ENCODE data around the gene ACP4. TPM values are rescaled to one million over a fixed set of nuclear protein-coding genes. Genes with fewer than 3 reads are reported as not detected.

Gene ACP4
- total RNA-seq, 1 experiment from 2014 or later, result not detected

DNA sequence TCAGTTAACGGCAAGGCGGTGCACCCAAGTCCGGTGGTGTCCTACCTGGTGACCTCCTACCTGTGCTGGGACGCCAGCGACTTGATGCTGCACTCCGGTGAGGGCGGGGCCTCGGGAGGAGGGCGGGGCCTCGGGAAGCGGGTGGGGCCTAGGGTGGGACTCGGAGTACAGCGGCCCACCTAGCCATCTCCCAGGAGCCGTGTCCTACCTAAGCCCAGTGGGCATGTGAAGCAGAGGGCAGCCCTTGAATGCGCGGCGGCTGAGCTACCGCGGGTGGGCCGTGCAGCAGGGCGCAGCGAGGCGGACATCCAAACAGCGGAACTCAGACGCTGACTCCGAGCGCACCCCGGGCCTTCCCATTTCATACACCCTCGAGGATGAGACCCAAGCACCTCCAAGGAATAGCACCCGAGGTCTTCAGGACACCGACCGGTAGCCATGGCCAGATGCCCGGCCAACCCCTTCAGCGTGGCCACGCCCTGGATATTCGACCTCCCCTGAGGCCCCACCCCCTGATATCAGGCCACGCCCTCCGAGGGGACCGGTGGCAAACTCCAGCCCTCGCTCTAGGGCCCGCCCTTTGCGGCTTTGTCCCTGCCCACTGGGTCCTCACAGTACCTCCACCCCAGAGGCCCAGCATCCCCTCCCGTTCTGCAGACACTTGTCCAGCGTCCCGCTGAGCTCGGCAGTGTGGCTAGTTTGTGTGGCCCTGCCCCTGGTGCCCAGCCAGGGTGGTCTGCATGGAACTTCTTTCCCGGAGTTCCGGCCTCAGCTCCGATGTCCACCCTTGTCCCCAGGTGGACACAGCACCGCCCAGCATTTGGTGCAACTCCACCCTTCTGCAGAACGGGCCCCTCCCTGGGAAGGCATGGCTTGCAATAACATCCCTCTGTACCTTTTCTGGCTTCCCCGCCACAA, 28.0 kb downstream of the ACP4 start:
- H3K9me3 Mint-ChIP-seq (ENCODE audit: unreplicated experiment), result peaks cover 7% of the 10 kb centered on the region
- H3K4me1 Mint-ChIP-seq (ENCODE audit: low read depth, unreplicated experiment), result peaks cover 15% of the 10 kb centered on the region
- peaks cover 5% of the 10 kb centered on the region for H3K4me1 ChIP-seq
- POLR2A ChIA-PET, result no interaction called here
- peaks cover 2% of the 10 kb centered on the region; the same call in 1 of the 2 replicates for H3K27me3 ChIP-seq (replicated peaks; ENCODE audit: control insufficient read depth, insufficient read depth, low read length)
- H3K4me3 Mint-ChIP-seq (ENCODE audit: unreplicated experiment), result peak overlapping the region; percentile 63
- peak overlapping the region; percentile 16 for H3K4me3 ChIP-seq (ENCODE audit: low read depth, low read length)
- H3K36me3 ChIP-seq (ENCODE audit: control insufficient read depth, insufficient read depth, low read length), result no peaks in the 10 kb centered on the region; the same call in 1 of the 2 replicates
- peak; percentile 75 to 83 for DNase-seq
- CTCF ChIA-PET, result interaction anchor here (0.6 kb wide), 1 partner anchor 307 kb away, joined by 3 read pairs; the partner anchor contains the start of gene JOSD2
- no TSS peak for BruUV-seq (replicated peaks)
- intact Hi-C loops (cut with micrococcal nuclease; ENCODE audit: unreplicated experiment), result no loop called here
- H3K27me3 Mint-ChIP-seq (ENCODE audit: insufficient read depth, unreplicated experiment), result peaks cover 20% of the 10 kb centered on the region
- H3K9me3 ChIP-seq, result no peaks in the 10 kb centered on the region
- H3K27ac Mint-ChIP-seq (ENCODE audit: unreplicated experiment), result no peak overlapping the region
- H3K36me3 Mint-ChIP-seq (ENCODE audit: insufficient read depth, unreplicated experiment), result peaks cover 5% of the 10 kb centered on the region
- TF ChIP-seq, protein P1, sequence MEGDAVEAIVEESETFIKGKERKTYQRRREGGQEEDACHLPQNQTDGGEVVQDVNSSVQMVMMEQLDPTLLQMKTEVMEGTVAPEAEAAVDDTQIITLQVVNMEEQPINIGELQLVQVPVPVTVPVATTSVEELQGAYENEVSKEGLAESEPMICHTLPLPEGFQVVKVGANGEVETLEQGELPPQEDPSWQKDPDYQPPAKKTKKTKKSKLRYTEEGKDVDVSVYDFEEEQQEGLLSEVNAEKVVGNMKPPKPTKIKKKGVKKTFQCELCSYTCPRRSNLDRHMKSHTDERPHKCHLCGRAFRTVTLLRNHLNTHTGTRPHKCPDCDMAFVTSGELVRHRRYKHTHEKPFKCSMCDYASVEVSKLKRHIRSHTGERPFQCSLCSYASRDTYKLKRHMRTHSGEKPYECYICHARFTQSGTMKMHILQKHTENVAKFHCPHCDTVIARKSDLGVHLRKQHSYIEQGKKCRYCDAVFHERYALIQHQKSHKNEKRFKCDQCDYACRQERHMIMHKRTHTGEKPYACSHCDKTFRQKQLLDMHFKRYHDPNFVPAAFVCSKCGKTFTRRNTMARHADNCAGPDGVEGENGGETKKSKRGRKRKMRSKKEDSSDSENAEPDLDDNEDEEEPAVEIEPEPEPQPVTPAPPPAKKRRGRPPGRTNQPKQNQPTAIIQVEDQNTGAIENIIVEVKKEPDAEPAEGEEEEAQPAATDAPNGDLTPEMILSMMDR (IDR thresholded peaks at IDR 0.05; ENCODE audit: insufficient read depth in 1 of 2, low read depth in 1 of 2, low read length in 1 of 2, severe bottlenecking in 1 of 2, unreplicated experiment in 1 of 2), result no peak

DNA sequence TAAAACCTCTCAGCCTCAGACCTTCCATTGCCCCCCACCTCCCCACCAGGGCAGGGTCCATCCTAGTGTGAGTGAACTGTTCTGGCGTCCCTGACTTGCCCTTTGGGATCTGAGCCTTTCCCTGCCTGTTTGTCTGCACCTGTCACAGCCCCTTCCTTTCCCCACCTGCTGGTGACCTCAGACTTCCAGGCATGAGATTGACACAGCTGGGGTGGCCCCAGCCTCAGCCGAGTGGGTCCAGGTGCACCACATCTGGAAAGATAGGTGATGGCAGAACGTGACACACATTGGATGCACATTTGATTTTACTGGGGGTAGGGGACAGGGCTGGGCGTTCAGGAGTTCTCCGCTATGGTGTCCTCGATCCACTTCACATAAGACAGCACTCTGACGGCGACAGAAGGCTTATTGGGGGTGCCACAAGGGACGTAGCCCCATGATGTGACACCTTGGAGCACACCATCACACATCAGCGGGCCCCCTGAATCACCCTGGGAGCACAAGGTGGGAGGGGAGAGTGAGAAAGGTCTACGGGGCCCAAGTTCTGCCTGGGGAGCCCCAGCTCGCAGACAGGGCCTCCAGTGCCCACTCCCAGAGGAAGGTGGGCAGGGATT, 28.8 kb downstream of the ACP4 start:
- BruUV-seq (replicated peaks), result no TSS peak
- POLR2A ChIA-PET, result no interaction called here

DNA sequence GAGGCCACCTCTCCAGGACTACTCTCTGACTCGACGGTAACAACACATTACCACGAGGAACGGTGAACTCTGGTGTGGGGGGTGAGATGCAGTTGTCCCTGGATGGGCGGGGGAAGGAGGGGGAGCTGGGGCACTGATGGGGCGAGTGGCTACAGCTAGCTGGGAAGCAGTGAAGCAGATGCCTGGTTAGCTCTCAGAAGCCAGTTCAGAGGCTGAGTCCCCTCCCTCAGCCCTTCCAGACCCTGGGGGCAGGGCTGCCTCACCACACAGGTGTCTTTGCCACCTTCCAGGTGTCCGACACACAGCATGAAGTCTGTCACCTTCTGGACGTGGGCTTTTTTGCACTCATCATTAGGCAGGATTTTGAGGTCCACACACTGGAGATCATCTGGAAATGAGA, 29.4 kb downstream of the ACP4 start:
- H3K27me3 ChIP-seq (replicated peaks; ENCODE audit: control insufficient read depth, insufficient read depth, low read length), result peaks cover 2% of the 10 kb centered on the region; the same call in 1 of the 2 replicates
- DNase-seq, result no peak
- H3K9me3 Mint-ChIP-seq (ENCODE audit: unreplicated experiment), result peaks cover 3% of the 10 kb centered on the region
- intact Hi-C loops (cut with micrococcal nuclease; ENCODE audit: unreplicated experiment), result no loop called here
- peaks cover 5% of the 10 kb centered on the region for H3K36me3 Mint-ChIP-seq (ENCODE audit: insufficient read depth, unreplicated experiment)
- H3K36me3 ChIP-seq (ENCODE audit: control insufficient read depth, insufficient read depth, low read length), result no peaks in the 10 kb centered on the region; the same call in 1 of the 2 replicates
- H3K4me1 ChIP-seq, result peaks cover 10% of the 10 kb centered on the region
- no peak overlapping the region for H3K4me3 Mint-ChIP-seq (ENCODE audit: unreplicated experiment)
- no peak overlapping the region for H3K27ac Mint-ChIP-seq (ENCODE audit: unreplicated experiment)
- CTCF ChIA-PET, result interaction anchor here (0.6 kb wide), 1 partner anchor 12 kb away, joined by 3 read pairs; no protein-coding TSS in a partner anchor
- H3K4me3 ChIP-seq (ENCODE audit: low read depth, low read length), result no peak overlapping the region
- POLR2A ChIA-PET, result no interaction called here
- H3K9me3 ChIP-seq, result no peaks in the 10 kb centered on the region
- peaks cover 16% of the 10 kb centered on the region for H3K27me3 Mint-ChIP-seq (ENCODE audit: insufficient read depth, unreplicated experiment)
- TF ChIP-seq, protein P1 (IDR thresholded peaks at IDR 0.05; ENCODE audit: insufficient read depth in 1 of 2, low read depth in 1 of 2, low read length in 1 of 2, severe bottlenecking in 1 of 2, unreplicated experiment in 1 of 2), result no peak
- BruUV-seq (replicated peaks), result no TSS peak
- peaks cover 15% of the 10 kb centered on the region for H3K4me1 Mint-ChIP-seq (ENCODE audit: low read depth, unreplicated experiment)

More for the DNA sequence above, 28.8 kb downstream of the ACP4 start:
- Mint-ChIP-seq H3K4me3 (ENCODE audit: unreplicated experiment) (peak overlapping the region; percentile 63), H3K9me3 (ENCODE audit: unreplicated experiment) (peaks cover 7% of the 10 kb centered on the region), H3K4me1 (ENCODE audit: low read depth, unreplicated experiment) (peaks cover 15% of the 10 kb centered on the region), H3K36me3 (ENCODE audit: insufficient read depth, unreplicated experiment) (peaks cover 5% of the 10 kb centered on the region), H3K27me3 (ENCODE audit: insufficient read depth, unreplicated experiment) (peaks cover 20% of the 10 kb centered on the region), H3K27ac (ENCODE audit: unreplicated experiment) (no peak overlapping the region)
- peaks cover 2% of the 10 kb centered on the region; the same call in 1 of the 2 replicates for H3K27me3 ChIP-seq (replicated peaks; ENCODE audit: control insufficient read depth, insufficient read depth, low read length)
- H3K4me1 ChIP-seq, result peaks cover 10% of the 10 kb centered on the region
- DNase-seq, result no peak
- no peaks in the 10 kb centered on the region; the same call in 1 of the 2 replicates for H3K36me3 ChIP-seq (ENCODE audit: control insufficient read depth, insufficient read depth, low read length)
- no peak overlapping the region; the same call in 1 of the 2 replicates for H3K4me3 ChIP-seq (ENCODE audit: low read depth, low read length)
- TF ChIP-seq, protein P1 (IDR thresholded peaks at IDR 0.05; ENCODE audit: insufficient read depth in 1 of 2, low read depth in 1 of 2, low read length in 1 of 2, severe bottlenecking in 1 of 2, unreplicated experiment in 1 of 2), result no peak
- CTCF ChIA-PET, result interaction anchor here (0.6 kb wide), 1 partner anchor 308 kb away, joined by 3 read pairs; the partner anchor contains the start of gene JOSD2
- no peaks in the 10 kb centered on the region for H3K9me3 ChIP-seq
- intact Hi-C loops (cut with micrococcal nuclease; ENCODE audit: unreplicated experiment), result no loop called here

Data from Caco-2 (cell line).